Keratinocyte (primary cell): ENCODE measurements around the gene TRIM25.

Source experiments
- CTCF ChIP-seq, 3 experiments: IDR thresholded peaks in 1 of 3; conservative IDR thresholded peaks in 1 of 3; optimal IDR thresholded peaks in 1 of 3; 2 replicates in 2 of 3; 3 replicates in 1 of 3; pipeline versions ENCODE3 to v1.5.1; 2011; ENCODE audit warnings: low read length in 3 of 3, mild to moderate bottlenecking in 3 of 3, moderate library complexity in 2 of 3, control low read depth in 1 of 3, inconsistent platforms in 1 of 3; ENCODE audit not compliant: insufficient read depth in 2 of 3; ENCODE audit errors: extremely low read depth in 1 of 3
- EZH2 ChIP-seq: IDR thresholded peaks from one replicate; pipeline ENCODE4 v1.6.1; 2012; ENCODE audit warnings: inconsistent platforms, mild to moderate bottlenecking, low read length, moderate library complexity

GRCh38 chr17:56917559-56918296 lies 3.9 kb upstream of the TRIM25 start:
- no peak for TF ChIP-seq CTCF (optimal IDR thresholded peaks at IDR 0.05 in 1 of 3, IDR thresholded peaks at IDR 0.05 in 1 of 3, conservative IDR thresholded peaks at IDR 0.05 in 1 of 3; ENCODE audit: extremely low read depth in 1 of 3, insufficient read depth in 2 of 3, low read length in 3 of 3)
- TF ChIP-seq EZH2: no peak
